Measurements from ENCODE around the gene KRT76.

The KRT76 gene

DNA sequence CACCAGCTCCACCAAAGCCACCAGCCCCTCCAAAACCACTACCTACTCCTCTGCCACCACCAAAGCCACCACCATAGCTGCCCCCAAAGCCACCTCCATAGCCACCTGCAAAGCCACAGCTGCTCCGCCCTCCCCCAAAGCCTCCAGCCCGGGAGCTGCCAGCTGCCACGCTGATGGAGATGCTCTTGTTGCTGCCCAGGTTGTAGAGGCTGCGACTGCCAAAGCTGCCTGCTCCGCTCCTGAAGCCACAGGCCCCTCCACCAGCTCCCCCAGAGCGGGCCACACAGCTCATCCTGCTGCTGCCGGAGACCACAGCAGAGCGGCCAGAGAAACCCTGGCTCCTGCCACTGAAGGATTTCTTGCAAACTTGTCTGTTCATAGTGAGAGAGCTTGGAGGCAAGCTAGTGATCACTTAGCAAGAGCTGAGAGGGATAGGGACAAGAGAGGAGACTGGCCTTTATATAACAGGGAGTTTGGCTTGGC is at the start of gene KRT76:
Gene KRT76, minus strand, starts transcription at position 433 of the 483 bp plus-strand sequence. Its CDS starts 54 bp downstream, at position 379.
- H3K4me3 ChIP-seq (ENCODE audit: low read length in 2 of 2), result no peak within 1 kb of the TSS
- no peaks in the 10 kb centered on the region for H3K9me3 ChIP-seq (ENCODE audit: control insufficient read depth in 2 of 2, low read length in 2 of 2)
- no peak within 1 kb of the TSS for H3K27ac ChIP-seq (ENCODE audit: low read length)
- no peak within 1 kb of the TSS for H3K9ac ChIP-seq (ENCODE audit: low read length in 2 of 2)
- H3K4me1 ChIP-seq (ENCODE audit: control insufficient read depth, insufficient read depth, low read length), result no peaks in the 10 kb centered on the region
- peaks cover 0 to 9% of the 10 kb centered on the region in 2 donors for H3K27me3 ChIP-seq (ENCODE audit: control insufficient read depth in 1 of 2, insufficient read depth in 2 of 2, low read length in 2 of 2)
- no peaks in the 10 kb centered on the region for H3K36me3 ChIP-seq (ENCODE audit: control insufficient read depth in 2 of 2, insufficient read depth in 2 of 2, low read length in 2 of 2)

DNA sequence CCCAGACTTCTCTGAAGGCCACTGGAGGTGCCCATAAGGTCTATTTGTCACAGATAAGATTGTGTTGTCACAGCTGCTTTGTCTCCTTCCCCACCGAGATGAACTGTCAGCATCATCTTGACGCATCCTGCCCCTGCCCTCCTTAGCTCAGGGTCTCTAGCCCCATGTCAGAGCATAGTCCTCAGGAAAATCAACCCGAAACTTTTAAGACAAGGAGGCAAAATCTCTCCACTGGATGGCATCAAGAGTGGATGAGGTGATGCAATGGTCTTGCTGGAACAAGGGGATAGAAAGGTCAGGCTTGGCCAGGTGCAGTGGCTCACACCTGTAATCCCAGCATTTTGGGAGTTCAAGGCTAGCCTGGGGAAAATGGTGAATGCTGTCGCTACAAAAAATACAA is 48.8 kb upstream of the KRT76 start:
- no peaks in the 10 kb centered on the region for H3K36me3 ChIP-seq (ENCODE audit: control insufficient read depth in 2 of 2, insufficient read depth in 2 of 2, low read length in 2 of 2)
- peaks cover 4% of the 10 kb centered on the region for H3K4me1 ChIP-seq (ENCODE audit: control insufficient read depth, insufficient read depth, low read length)
- no peak overlapping the region for H3K9ac ChIP-seq (ENCODE audit: low read length in 2 of 2)
- no peaks in the 10 kb centered on the region for H3K27me3 ChIP-seq (ENCODE audit: control insufficient read depth in 1 of 2, insufficient read depth in 2 of 2, low read length in 2 of 2)
- no peak overlapping the region for H3K27ac ChIP-seq (ENCODE audit: low read length)
- H3K4me3 ChIP-seq (ENCODE audit: low read length in 2 of 2), result no peak overlapping the region
- H3K9me3 ChIP-seq (ENCODE audit: control insufficient read depth in 2 of 2, low read length in 2 of 2), result no peaks in the 10 kb centered on the region

DNA sequence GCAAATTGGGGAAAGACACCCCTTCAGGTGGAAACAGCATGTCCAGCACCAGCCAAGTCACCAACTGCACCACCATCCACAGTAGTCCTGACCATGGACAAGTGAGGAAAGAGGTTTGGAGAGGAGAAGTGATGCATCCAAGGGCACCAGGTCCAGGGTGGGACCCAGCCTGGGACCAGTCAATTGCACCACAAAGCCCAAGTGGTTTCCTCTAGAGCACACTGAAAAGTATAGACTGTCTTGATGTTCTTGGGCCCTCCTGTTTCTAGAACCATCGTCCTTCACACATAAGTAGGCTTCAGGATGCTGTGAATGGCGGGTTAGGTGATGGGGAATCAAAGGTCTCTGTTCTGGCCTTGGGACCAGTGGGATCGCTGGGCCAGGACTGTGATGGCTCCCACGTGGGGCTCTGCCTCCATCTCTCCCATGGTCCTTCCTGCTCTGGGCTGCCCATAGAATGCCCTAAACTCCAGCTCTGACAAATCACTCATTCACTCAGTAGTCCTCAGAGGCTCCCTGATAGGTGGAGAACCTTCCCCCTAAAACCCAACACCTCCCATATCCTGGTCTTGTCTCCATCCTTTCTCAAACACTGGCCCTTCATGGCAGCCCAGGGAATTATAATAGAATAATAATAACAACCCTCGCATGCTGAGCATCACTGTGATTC is 47.7 kb upstream of the KRT76 start:
- H3K9ac ChIP-seq (ENCODE audit: low read length in 2 of 2), result no peak overlapping the region
- no peak overlapping the region for H3K4me3 ChIP-seq (ENCODE audit: low read length in 2 of 2)
- H3K27me3 ChIP-seq (ENCODE audit: control insufficient read depth in 1 of 2, insufficient read depth in 2 of 2, low read length in 2 of 2), result peaks cover 0 to 4% of the 10 kb centered on the region in 2 donors
- H3K4me1 ChIP-seq (ENCODE audit: control insufficient read depth, insufficient read depth, low read length), result peaks cover 4% of the 10 kb centered on the region
- H3K36me3 ChIP-seq (ENCODE audit: control insufficient read depth in 2 of 2, insufficient read depth in 2 of 2, low read length in 2 of 2), result no peaks in the 10 kb centered on the region
- no peaks in the 10 kb centered on the region for H3K9me3 ChIP-seq (ENCODE audit: control insufficient read depth in 2 of 2, low read length in 2 of 2)
- no peak overlapping the region for H3K27ac ChIP-seq (ENCODE audit: low read length)

DNA sequence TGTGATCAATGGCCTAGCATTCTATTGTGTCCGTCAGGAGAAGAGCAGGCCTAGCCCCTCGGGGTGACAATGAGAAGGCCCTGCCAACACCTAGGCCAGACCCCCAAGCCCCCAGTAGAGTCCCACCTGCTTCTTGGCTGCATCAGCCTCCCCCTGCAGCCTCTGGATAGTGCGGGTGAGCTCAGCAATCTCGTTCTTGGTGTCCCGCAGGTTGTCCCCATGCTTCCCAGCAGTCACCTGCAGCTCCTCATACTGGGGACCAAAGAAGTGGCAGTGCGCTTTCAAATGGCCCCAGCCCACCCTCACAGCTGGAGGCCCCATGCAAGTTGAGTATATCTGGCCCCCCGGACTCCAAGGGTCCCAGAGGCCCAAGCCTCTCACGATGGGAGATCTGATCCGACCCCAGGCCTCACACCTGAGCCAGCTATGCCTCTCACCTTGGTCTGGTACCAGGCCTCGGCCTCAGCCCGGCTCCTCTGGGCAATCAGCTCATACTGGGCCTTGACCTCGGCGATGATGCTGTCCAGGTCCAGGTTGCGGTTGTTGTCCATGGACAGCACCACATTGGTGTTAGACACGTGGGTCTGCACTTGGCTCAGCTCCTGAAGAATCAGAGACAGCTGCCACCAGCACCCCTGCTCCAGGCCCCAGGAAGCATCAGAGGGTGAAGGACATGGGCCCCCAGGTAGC is 46.8 kb upstream of the KRT76 start:
- H3K27ac ChIP-seq (ENCODE audit: low read length), result no peak overlapping the region
- peaks cover 0 to 4% of the 10 kb centered on the region in 2 donors for H3K27me3 ChIP-seq (ENCODE audit: control insufficient read depth in 1 of 2, insufficient read depth in 2 of 2, low read length in 2 of 2)
- H3K9ac ChIP-seq (ENCODE audit: low read length in 2 of 2), result no peak overlapping the region
- no peaks in the 10 kb centered on the region for H3K9me3 ChIP-seq (ENCODE audit: control insufficient read depth in 2 of 2, low read length in 2 of 2)
- H3K4me1 ChIP-seq (ENCODE audit: control insufficient read depth, insufficient read depth, low read length), result peaks cover 4% of the 10 kb centered on the region
- no peak overlapping the region for H3K4me3 ChIP-seq (ENCODE audit: low read length in 2 of 2)
- no peaks in the 10 kb centered on the region for H3K36me3 ChIP-seq (ENCODE audit: control insufficient read depth in 2 of 2, insufficient read depth in 2 of 2, low read length in 2 of 2)

DNA sequence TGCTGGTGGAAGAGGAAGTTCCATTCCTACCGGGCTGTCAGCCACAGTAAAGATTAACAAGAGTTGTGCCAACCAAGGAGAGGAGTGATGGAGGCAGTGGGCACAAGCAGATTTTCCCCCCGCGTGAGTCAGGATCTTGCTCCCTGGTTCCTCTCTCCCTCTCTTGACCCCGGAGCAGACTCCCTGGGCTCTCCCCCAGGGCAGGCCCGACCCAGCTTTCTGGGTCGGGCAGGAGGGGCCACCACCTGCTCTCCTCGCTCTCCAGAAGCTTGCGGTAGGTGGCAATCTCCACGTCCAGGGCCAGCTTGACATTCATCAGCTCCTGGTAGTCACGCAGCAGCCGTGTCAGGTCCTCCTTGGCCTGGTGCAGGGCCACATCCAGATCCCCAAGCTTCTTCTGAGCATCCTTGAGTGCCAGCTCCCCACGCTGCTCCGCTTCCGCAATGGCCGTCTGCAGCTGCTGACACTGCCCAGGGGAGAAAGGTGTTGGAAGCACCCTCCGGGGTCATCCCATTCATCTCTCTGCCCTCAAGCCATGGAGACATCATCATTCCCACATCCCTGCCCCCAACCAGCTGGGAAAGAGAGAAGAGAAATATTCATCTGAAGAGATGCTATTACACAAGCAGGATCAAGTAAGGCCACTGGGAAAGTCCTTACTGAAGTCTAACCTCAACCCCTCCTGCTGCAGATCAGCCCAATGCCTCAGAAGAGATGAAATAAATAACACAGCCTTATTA is 45.8 kb upstream of the KRT76 start:
- H3K4me1 ChIP-seq (ENCODE audit: control insufficient read depth, insufficient read depth, low read length), result peaks cover 4% of the 10 kb centered on the region
- no peak overlapping the region for H3K4me3 ChIP-seq (ENCODE audit: low read length in 2 of 2)
- peaks cover 0 to 4% of the 10 kb centered on the region in 2 donors for H3K27me3 ChIP-seq (ENCODE audit: control insufficient read depth in 1 of 2, insufficient read depth in 2 of 2, low read length in 2 of 2)
- H3K36me3 ChIP-seq (ENCODE audit: control insufficient read depth in 2 of 2, insufficient read depth in 2 of 2, low read length in 2 of 2), result no peaks in the 10 kb centered on the region
- no peak overlapping the region for H3K27ac ChIP-seq (ENCODE audit: low read length)
- no peaks in the 10 kb centered on the region for H3K9me3 ChIP-seq (ENCODE audit: control insufficient read depth in 2 of 2, low read length in 2 of 2)
- no peak overlapping the region for H3K9ac ChIP-seq (ENCODE audit: low read length in 2 of 2)

DNA sequence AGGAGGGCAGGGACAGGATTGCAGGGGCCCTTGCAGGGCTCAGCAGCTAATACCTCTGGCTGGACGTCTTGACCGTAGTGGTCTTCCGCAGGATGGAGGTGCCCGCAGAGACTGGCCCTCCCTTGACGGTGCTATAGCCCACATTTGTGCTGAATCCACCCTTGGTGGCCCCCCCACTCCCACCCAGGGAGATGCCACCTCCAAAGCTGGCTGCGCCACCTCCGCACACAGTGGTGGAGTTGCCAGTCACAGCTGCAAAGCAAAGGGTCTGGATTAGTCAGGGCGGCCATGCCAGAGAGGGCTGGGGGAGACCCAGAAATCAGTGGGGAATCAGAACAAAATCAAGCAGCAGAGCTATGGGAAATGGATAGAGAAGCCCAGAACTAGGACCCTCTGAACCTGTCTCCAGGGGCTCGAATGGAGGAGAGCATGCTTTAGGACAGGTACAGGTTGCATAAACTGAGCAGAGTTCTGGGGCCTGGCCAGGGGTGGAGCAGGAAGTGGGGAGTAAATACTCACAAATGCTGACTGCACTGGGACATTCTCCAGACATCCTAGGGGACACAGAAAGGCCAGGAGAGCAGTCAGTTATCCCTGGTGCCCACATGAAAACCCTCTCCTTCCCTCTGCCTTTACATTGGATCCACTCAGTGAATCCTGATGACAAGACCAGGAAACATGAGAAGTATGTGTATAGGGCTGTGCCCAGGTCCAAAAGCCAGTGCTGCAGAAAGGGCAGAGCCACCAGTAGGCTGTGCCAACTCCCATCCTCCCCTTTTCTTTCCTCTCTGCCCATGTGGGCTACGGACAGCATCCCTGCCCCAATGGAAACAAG is 44.9 kb upstream of the KRT76 start:
- Histone ChIP-seq H3K27ac (ENCODE audit: low read length) (no peak overlapping the region), H3K9ac (ENCODE audit: low read length in 2 of 2) (no peak overlapping the region), H3K4me3 (ENCODE audit: low read length in 2 of 2) (no peak overlapping the region)

DNA sequence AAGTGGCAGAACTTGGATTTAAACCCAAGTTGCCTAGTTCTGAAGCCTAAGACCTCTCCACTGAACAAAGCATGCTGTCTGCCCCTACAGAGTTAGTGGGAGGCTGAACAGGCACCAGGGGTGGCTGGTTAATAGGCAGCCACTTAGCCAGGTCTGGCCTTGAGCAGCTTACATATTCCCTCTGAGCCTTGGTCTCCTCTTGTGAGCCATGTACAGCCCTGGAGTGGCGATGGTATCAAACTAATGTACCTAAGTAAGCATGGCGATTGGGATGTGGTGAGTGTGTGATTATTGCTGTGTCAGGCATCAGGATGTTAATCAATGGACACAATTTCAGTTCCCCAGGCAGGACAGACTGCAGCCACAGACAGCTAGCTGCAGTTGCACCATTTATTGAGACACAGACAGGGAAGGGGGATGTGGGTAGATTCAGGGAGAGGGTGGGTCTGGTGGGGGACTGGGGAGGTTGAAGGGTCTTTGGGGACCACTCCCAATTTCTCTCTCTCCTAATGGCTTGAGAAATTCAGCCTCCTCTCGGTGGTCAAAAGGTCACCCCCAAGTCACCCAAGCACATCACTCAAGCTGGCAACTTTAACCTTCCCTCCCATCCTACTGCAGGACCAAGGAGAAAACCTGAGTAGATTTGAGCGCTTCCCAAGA is 44.1 kb upstream of the KRT76 start:
- no peak overlapping the region for H3K9ac ChIP-seq (ENCODE audit: low read length in 2 of 2)
- H3K4me3 ChIP-seq (ENCODE audit: low read length in 2 of 2), result no peak overlapping the region
- peaks cover 4% of the 10 kb centered on the region for H3K4me1 ChIP-seq (ENCODE audit: control insufficient read depth, insufficient read depth, low read length)
- H3K9me3 ChIP-seq (ENCODE audit: control insufficient read depth in 2 of 2, low read length in 2 of 2), result no peaks in the 10 kb centered on the region
- H3K27ac ChIP-seq (ENCODE audit: low read length), result no peak overlapping the region
- peaks cover 4 to 8% of the 10 kb centered on the region in 2 donors for H3K27me3 ChIP-seq (ENCODE audit: control insufficient read depth in 1 of 2, insufficient read depth in 2 of 2, low read length in 2 of 2)
- H3K36me3 ChIP-seq (ENCODE audit: control insufficient read depth in 2 of 2, insufficient read depth in 2 of 2, low read length in 2 of 2), result no peaks in the 10 kb centered on the region

More for the DNA sequence above, 44.9 kb upstream of the KRT76 start:
- peaks cover 4 to 8% of the 10 kb centered on the region in 2 donors for H3K27me3 ChIP-seq (ENCODE audit: control insufficient read depth in 1 of 2, insufficient read depth in 2 of 2, low read length in 2 of 2)
- no peaks in the 10 kb centered on the region for H3K9me3 ChIP-seq (ENCODE audit: control insufficient read depth in 2 of 2, low read length in 2 of 2)
- H3K4me1 ChIP-seq (ENCODE audit: control insufficient read depth, insufficient read depth, low read length), result peaks cover 4% of the 10 kb centered on the region
- H3K36me3 ChIP-seq (ENCODE audit: control insufficient read depth in 2 of 2, insufficient read depth in 2 of 2, low read length in 2 of 2), result no peaks in the 10 kb centered on the region

DNA sequence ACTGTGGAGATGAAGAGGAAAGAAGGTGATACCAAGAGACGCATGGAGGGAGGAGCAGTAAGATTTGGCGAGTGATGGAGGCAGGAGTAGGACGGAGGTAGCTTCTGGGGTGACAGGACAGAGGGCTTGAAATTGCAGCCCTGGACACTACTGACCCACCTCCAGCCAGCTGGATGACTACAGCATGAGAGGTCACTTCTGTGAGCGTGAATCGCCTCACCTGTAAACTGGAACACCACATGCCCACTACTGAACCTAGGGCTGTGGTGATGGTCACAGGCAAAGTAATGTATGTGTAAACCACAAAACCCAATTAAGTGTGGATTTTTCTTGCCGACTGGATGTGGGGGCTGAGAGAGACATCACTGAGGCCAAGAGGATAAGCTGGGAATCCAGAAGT is 43.4 kb upstream of the KRT76 start:
- Histone ChIP-seq H3K36me3 (ENCODE audit: control insufficient read depth in 2 of 2, insufficient read depth in 2 of 2, low read length in 2 of 2) (no peaks in the 10 kb centered on the region), H3K9ac (ENCODE audit: low read length in 2 of 2) (no peak overlapping the region), H3K27ac (ENCODE audit: low read length) (no peak overlapping the region), H3K4me3 (ENCODE audit: low read length in 2 of 2) (no peak overlapping the region), H3K9me3 (ENCODE audit: control insufficient read depth in 2 of 2, low read length in 2 of 2) (no peaks in the 10 kb centered on the region), H3K4me1 (ENCODE audit: control insufficient read depth, insufficient read depth, low read length) (peaks cover 4% of the 10 kb centered on the region), H3K27me3 (ENCODE audit: control insufficient read depth in 1 of 2, insufficient read depth in 2 of 2, low read length in 2 of 2) (peaks cover 4 to 8% of the 10 kb centered on the region in 2 donors)

DNA sequence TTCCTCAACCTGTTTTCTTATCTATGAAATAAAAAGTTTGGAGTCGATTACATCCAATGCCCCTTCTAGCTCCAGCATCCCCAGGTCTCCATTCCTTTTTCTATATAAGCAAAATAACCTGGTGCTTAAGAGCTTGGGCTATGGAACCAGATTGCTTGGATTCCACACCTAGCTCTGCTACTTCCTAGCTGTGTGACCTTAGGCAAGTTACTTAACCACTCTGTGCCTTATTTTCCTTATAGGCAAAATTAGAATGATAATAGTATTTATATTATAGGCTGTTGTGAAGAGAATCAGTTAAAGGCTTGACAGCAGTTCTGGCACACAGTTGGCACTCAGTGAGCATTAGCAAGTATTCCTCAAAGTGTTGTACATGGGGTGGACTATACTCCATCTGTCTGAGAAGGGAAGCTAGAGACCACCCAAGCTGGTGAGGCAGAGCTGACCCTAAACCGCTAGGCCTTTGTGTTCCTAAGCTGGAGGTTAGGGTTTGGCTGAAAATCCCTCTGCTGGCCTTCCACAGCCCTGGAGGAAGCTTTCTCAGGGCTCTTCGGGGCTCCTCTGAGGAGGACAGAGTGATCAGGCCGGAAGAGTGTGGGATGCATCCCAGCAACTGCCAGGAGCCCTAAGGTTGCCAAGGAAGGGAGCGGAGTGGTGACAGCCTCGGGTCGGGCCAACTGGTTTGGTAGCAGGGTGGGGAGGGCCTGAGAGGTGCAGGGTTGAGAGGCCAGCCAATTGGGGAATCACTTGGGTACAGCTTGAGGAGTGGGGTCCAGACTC is 42.8 kb upstream of the KRT76 start:
- H3K27ac ChIP-seq (ENCODE audit: low read length), result no peak overlapping the region
- H3K36me3 ChIP-seq (ENCODE audit: control insufficient read depth in 2 of 2, insufficient read depth in 2 of 2, low read length in 2 of 2), result no peaks in the 10 kb centered on the region
- H3K9ac ChIP-seq (ENCODE audit: low read length in 2 of 2), result no peak overlapping the region
- no peaks in the 10 kb centered on the region for H3K9me3 ChIP-seq (ENCODE audit: control insufficient read depth in 2 of 2, low read length in 2 of 2)
- peaks cover 4 to 8% of the 10 kb centered on the region in 2 donors for H3K27me3 ChIP-seq (ENCODE audit: control insufficient read depth in 1 of 2, insufficient read depth in 2 of 2, low read length in 2 of 2)
- H3K4me3 ChIP-seq (ENCODE audit: low read length in 2 of 2), result no peak overlapping the region
- H3K4me1 ChIP-seq (ENCODE audit: control insufficient read depth, insufficient read depth, low read length), result peaks cover 4% of the 10 kb centered on the region
